GM18951 (cell line): ENCODE measurements around the gene ARHGAP15.
"Not testable (repeated sequence)": the region's sequence is repeated elsewhere in the genome, so short reads cannot be mapped to it uniquely, and the experiment has no call there.

Experiments
- POLR2A ChIP-seq: IDR thresholded peaks from 4 replicates; pipeline ENCODE4 v1.6.1; 2011; ENCODE audit warnings: mild to moderate bottlenecking; ENCODE audit not compliant: insufficient read length, insufficient read depth; ENCODE audit errors: extremely low read depth
- in situ Hi-C: fragments of 300-500 bp; cut with MboI; formaldehyde crosslinking; loops from one replicate; pipeline ENCODE4 v1.12.0; 2022; ENCODE audit warnings: low sequenced_read_pairs, mixed read lengths, inconsistent platforms; ENCODE audit not compliant: unreplicated experiment

The ARHGAP15 gene

DNA sequence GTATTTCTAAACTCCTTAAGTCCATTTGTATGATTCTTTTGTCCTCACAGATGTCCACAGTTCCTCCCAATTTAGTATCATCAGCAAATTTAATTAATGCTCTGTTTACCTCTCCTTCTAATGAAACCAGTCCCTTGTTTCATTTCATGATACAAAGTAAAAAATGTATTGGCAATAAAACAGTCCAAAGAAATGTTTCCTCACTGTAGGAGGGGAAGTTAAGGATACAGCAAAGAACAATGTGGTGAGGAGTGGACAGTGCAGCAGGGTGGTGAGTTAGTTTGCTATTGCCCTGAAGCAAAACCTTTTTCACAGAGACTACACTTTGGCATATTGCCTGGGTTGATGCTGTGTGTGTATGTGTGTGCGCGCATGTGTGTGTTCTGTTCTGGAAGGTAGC lies 401.5 kb downstream of the ARHGAP15 start:
- TF ChIP-seq POLR2A = no peak
- in situ Hi-C loops = no loop called here

DNA sequence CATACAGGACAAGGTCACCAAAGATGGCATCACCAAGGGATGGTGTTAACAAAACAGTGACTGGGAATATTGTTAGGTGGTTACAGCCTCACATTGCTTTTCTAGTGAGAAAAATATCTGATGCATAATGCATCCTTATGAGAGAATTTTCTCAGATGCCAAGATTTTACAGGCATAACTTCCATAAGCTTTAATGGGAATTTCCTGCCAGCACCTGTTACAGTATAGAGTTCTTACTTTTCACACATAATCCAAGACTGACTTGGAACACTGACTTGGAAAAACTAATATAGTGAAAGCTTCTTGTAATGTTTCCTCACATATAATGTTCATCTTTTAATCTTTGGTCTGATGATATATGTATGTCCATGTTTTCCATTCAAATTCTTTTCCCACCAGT lies 402.8 kb downstream of the ARHGAP15 start:
- TF ChIP-seq POLR2A = no peak

GRCh38 chr2:143533846-143534245 lies 404.6 kb downstream of the ARHGAP15 start:
- in situ Hi-C loops = no loop called here
- no peak for TF ChIP-seq POLR2A

More for the DNA sequence above, 402.8 kb downstream of the ARHGAP15 start:
- in situ Hi-C loops = no loop called here

GRCh38 chr2:143535802-143536201 lies 406.6 kb downstream of the ARHGAP15 start:
- TF ChIP-seq POLR2A = no peak
- in situ Hi-C loops = no loop called here

DNA sequence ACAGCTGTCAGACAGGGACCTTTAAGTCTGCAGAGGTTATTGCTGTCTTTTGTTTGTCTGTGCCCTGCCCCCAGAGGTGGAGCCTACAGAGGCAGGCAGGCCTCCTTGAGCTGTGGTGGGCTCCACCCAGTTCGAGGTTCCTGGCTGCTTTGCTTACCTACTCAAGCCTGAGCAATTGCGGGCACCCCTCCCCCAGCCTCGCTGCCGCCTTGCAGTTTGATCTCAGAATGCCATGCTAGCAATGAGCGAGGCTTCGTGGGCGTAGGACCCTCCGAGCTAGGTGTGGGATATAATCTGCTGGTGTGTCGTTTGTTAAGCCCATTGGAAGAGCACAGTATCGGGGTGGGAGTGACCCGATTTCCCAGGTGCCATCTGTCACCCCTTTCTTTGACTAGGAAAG lies 412.7 kb downstream of the ARHGAP15 start:
- in situ Hi-C loops = not testable (repeated sequence)

GRCh38 chr2:143545059-143545948 lies 416.1 kb downstream of the ARHGAP15 start:
- no peak for TF ChIP-seq POLR2A
- in situ Hi-C loops = no loop called here

DNA sequence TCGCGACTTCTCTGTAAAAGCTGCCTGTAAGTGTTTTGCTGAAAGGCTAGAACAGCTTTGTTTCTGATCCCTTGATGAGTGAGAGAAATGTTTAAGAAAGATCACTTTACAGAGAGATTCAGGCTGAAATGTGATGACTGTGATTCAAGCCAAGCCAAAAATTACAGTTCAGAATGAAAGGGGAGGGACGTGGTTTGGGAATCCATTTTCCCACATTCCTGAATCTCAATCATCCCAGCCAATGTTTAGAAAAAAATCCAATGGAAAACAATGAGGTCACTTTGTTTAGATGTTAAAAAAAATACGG lies 416.7 kb downstream of the ARHGAP15 start:
- in situ Hi-C loops = no loop called here
- TF ChIP-seq POLR2A = no peak

GRCh38 chr2:143548032-143548431 lies 418.8 kb downstream of the ARHGAP15 start:
- in situ Hi-C loops = no loop called here

DNA sequence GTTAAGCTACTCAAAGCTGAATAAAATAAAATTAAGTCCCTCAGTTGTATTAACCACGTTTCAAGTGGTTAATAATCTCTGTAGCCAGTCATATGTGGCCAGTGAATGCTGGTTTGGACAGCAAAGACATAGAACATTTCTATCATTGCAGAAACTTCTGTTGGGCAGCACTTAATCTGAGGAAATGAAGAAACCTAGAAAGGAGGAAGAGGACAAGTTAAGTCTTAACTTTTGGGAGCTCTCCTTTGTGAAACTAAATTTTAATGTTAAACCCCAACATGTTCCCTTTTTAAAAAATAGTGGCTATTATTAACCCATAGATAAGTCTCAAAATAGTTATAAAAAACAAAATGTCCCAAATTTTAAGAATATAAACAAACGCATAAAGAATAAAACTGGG lies 421.3 kb downstream of the ARHGAP15 start:
- in situ Hi-C loops = no loop called here

More at GRCh38 chr2:143548032-143548431, 418.8 kb downstream of the ARHGAP15 start:
- no peak for TF ChIP-seq POLR2A

DNA sequence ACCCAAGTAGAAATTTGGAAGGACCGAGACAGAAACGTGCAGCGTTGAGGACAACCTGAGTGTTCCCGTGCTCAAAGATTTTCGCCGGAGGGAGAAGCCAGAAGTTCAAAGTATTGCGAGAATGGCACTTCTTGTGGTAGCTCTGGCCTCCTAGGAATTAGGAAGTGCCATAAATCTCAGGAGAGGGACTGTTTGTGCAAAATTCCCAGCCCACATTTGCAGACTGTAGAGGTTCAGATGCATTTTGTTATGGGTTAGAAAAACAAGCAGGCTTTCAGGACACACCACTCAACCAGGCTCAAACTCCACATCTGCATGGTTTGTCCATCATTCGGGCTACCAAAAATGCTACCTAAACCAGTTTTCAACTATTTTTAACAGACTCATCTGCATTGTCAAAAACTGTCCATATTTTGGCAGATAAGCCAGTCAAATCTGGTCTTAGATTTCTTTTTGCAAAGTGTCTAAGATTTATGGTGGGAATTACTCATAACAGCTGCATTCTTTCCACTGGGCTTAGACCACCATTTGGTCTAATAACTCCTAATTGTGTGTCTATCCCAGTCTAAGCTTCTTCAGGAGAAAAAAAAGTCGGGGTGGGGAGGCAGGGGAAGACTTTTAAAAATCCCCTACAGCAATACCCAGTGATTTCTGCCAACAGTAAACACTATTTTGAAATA lies 422.9 kb downstream of the ARHGAP15 start:
- TF ChIP-seq POLR2A = no peak
- in situ Hi-C loops = no loop called here

More for the DNA sequence above, 421.3 kb downstream of the ARHGAP15 start:
- TF ChIP-seq POLR2A = no peak

- in situ Hi-C loops = no loop called here
- TF ChIP-seq POLR2A = no peak
Measured at GRCh38 chr2:143553261-143553660, 424.0 kb downstream of the ARHGAP15 start.

GRCh38 chr2:143558665-143559064 lies 429.4 kb downstream of the ARHGAP15 start:
- in situ Hi-C loops = no loop called here
- no peak for TF ChIP-seq POLR2A

- TF ChIP-seq POLR2A = no peak
- in situ Hi-C loops = no loop called here
Measured at GRCh38 chr2:143559147-143559546, 429.9 kb downstream of the ARHGAP15 start.

DNA sequence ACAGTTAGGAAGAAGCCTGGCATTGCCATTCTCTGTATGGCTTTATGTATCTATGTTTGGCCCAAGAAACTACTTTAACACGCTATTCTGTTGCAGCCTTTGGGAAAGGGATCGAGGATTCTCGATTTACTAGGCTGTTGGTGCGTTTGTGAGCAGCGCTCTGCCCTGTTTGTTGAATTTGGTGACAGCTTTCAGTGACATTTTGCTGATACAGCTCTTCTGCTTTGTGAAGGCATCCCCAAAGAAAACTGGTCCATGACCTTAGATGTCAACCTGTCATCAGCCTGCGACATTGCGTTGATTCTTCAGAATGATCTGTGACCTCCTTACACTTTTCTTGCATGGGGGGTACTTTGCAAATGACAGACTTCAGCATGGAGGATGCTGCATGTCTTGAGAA lies 431.5 kb downstream of the ARHGAP15 start:
- in situ Hi-C loops = no loop called here
- no peak for TF ChIP-seq POLR2A

- TF ChIP-seq POLR2A = no peak
- in situ Hi-C loops = no loop called here
Measured at GRCh38 chr2:143564419-143564818, 435.2 kb downstream of the ARHGAP15 start.

DNA sequence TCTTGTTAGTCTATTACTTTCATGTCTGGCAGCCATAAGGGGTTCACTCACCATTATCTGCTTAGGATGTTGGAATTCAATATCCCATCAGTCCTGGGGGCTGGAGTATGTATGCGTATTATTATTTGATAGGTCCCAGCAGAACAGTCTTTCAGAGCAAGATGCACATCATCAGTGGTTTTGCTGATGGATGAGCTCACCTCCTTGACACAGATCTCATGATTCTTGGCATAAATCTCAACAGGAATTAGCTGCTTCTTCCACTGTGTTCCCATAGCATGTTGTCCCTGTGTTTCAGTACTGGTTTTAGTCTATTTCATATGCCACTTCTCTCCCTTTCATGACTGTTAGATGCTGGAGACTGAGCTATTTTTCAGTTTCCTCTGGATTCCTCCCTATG lies 442.5 kb downstream of the ARHGAP15 start:
- in situ Hi-C loops = no loop called here
- no peak for TF ChIP-seq POLR2A
